ENCODE results near the gene KY. TPM values are rescaled to one million over a fixed set of nuclear protein-coding genes. Genes with fewer than 3 reads are reported as not detected.

KY gene
- total and polyA plus RNA-seq, 9 of the 15 experiments (the other 6 are each of a cell fraction or from before 2014, with no cell fraction given), result not detected

GRCh38 chr3:134613006-134613520 is 37.8 kb downstream of the KY start:
- BruUV-seq (replicated peaks), result no TSS peak
- Histone ChIP-seq H3K27me3 (ENCODE audit: control insufficient read depth in 2 of 2, insufficient read depth in 2 of 2, low read length in 2 of 2) (peaks cover 0 to 9% of the 10 kb centered on the region in 2 experiments; a peak in 2 of 5 replicates), H3K9ac (ENCODE audit: insufficient read depth in 1 of 2, low read depth in 2 of 2, low read length in 2 of 2) (no peak overlapping the region), H3K4me2 (ENCODE audit: insufficient read depth, low read length) (no peak overlapping the region), H3K9me1 (ENCODE audit: control insufficient read depth, insufficient read depth, low read length) (no peaks in the 10 kb centered on the region), H3K4me3 (no peak overlapping the region), H2AFZ (ENCODE audit: low read depth, low read length) (no peak overlapping the region), H3K79me2 (ENCODE audit: control insufficient read depth, insufficient read depth, low read length) (no peaks in the 10 kb centered on the region), H3K9me3 (replicated peaks; ENCODE audit: control insufficient read depth, insufficient read depth, low read depth, low read length) (no peaks in the 10 kb centered on the region), H4K20me1 (replicated peaks; ENCODE audit: control insufficient read depth, insufficient read depth, low read length) (no peaks in the 10 kb centered on the region), H3K36me3 (ENCODE audit: control insufficient read depth, insufficient read depth, low read length) (no peaks in the 10 kb centered on the region), H3K27ac (ENCODE audit: extremely low read depth, low read depth, low read length) (no peak overlapping the region), H3K4me1 (replicated peaks in 1 of 2; ENCODE audit: control insufficient read depth in 2 of 2, insufficient read depth in 2 of 2, low read length in 2 of 2) (no peaks in the 10 kb centered on the region)
- in situ Hi-C loops (cut with MboI), result no loop called here
- FAIRE-seq, result no peak
- ChIA-PET POLR2A (no interaction called here), CTCF (ENCODE audit: low intra/inter-chr PET ratio) (no interaction called here)
- intact Hi-C loops (cut with micrococcal nuclease), result no loop called here
- WGBS (ENCODE audit: insufficient coverage, low coverage, missing lambda C conversion rate), result 0% methylated on average over 5 of the region's 6 CpGs
- no peak for DNase-seq (ENCODE audit: extremely low read depth in 1 of 4, low spot score in 3 of 4)
- no peak for ATAC-seq
- TF ChIP-seq NFE2 (IDR thresholded peaks at IDR 0.05; ENCODE audit: low read depth), result no peak
- TF ChIP-seq KAT2B (IDR thresholded peaks at IDR 0.05; ENCODE audit: low read depth, low read length), result no peak

- H3K4me2 ChIP-seq (ENCODE audit: insufficient read depth, low read length), result no peak overlapping the region
- H3K4me1 ChIP-seq (replicated peaks in 1 of 2; ENCODE audit: control insufficient read depth in 2 of 2, insufficient read depth in 2 of 2, low read length in 2 of 2), result no peaks in the 10 kb centered on the region
- WGBS (ENCODE audit: insufficient coverage, low coverage, missing lambda C conversion rate), result 0% methylated on average over 1 of the region's 2 CpGs
- ChIA-PET CTCF (ENCODE audit: low intra/inter-chr PET ratio) (no interaction called here), POLR2A (no interaction called here)
- no peak overlapping the region for H3K27ac ChIP-seq (ENCODE audit: extremely low read depth, low read depth, low read length)
- intact Hi-C loops (cut with micrococcal nuclease) (no loop called here), in situ Hi-C loops (cut with MboI) (no loop called here)
- no peak overlapping the region for H3K9ac ChIP-seq (ENCODE audit: insufficient read depth in 1 of 2, low read depth in 2 of 2, low read length in 2 of 2)
- ATAC-seq, result no peak
- DNase-seq (ENCODE audit: extremely low read depth in 1 of 4, low spot score in 3 of 4), result no peak
- H2AFZ ChIP-seq (ENCODE audit: low read depth, low read length), result no peak overlapping the region
- H3K9me1 ChIP-seq (ENCODE audit: control insufficient read depth, insufficient read depth, low read length), result no peaks in the 10 kb centered on the region
- H3K36me3 ChIP-seq (ENCODE audit: control insufficient read depth, insufficient read depth, low read length), result no peaks in the 10 kb centered on the region
- FAIRE-seq, result no peak
- H3K27me3 ChIP-seq (ENCODE audit: control insufficient read depth in 2 of 2, insufficient read depth in 2 of 2, low read length in 2 of 2), result peaks cover 0 to 14% of the 10 kb centered on the region in 2 experiments; a peak in 2 of 5 replicates
- no peaks in the 10 kb centered on the region for H3K9me3 ChIP-seq (replicated peaks; ENCODE audit: control insufficient read depth, insufficient read depth, low read depth, low read length)
- H4K20me1 ChIP-seq (replicated peaks; ENCODE audit: control insufficient read depth, insufficient read depth, low read length), result no peaks in the 10 kb centered on the region
- no peaks in the 10 kb centered on the region for H3K79me2 ChIP-seq (ENCODE audit: control insufficient read depth, insufficient read depth, low read length)
- no TSS peak for BruUV-seq (replicated peaks)
- no peak for TF ChIP-seq POLR2G (IDR thresholded peaks at IDR 0.05; ENCODE audit: low read depth, low read length)
- TF ChIP-seq POLR2AphosphoS2 (IDR thresholded peaks at IDR 0.05; ENCODE audit: low read length), result no peak
- no peak for TF ChIP-seq TEAD2 (tag; IDR thresholded peaks at IDR 0.05)
- no peak for TF ChIP-seq NELFE (IDR thresholded peaks at IDR 0.05; ENCODE audit: insufficient read depth, insufficient read length)
- TF ChIP-seq TBL1XR1 (IDR thresholded peaks at IDR 0.05; ENCODE audit: low read length in 2 of 2), result no peak
- TF ChIP-seq ZNF143 (CRISPR knock-in tag; IDR thresholded peaks at IDR 0.05), result no peak
- no peak for TF ChIP-seq MAFF (IDR thresholded peaks at IDR 0.05; ENCODE audit: low read length)
- no peak for TF ChIP-seq HMG20B (CRISPR knock-in tag; IDR thresholded peaks at IDR 0.05)
- no peak for TF ChIP-seq ZNF780A (CRISPR knock-in tag; IDR thresholded peaks at IDR 0.05)
- no peak for TF ChIP-seq NFE2 (IDR thresholded peaks at IDR 0.05; ENCODE audit: low read depth)
- no peak for TF ChIP-seq NFRKB (IDR thresholded peaks at IDR 0.05; ENCODE audit: low read depth)
- TF ChIP-seq TAF7 (tag; IDR thresholded peaks at IDR 0.05), result no peak
- no peak for TF ChIP-seq ZFP36 (IDR thresholded peaks at IDR 0.05; ENCODE audit: low read depth, low read length, partially characterized antibody)
- no peak for TF ChIP-seq ZNF316 (IDR thresholded peaks at IDR 0.05)
- no peak for TF ChIP-seq HEY1 (CRISPR knock-in tag; IDR thresholded peaks at IDR 0.05; ENCODE audit: borderline replicate concordance)
- TF ChIP-seq NFIX (CRISPR knock-in tag; IDR thresholded peaks at IDR 0.05; ENCODE audit: low read depth), result no peak
- TF ChIP-seq PATZ1 (CRISPR knock-in tag; IDR thresholded peaks at IDR 0.05; ENCODE audit: borderline replicate concordance), result no peak
- H3K4me3 ChIP-seq, result no peak overlapping the region
Observed at GRCh38 chr3:134611516-134611915, 39.3 kb downstream of the KY start.

All from K562 (cell line).